Cardiac ventricle fibroblast (primary cell): ENCODE data around the gene DBET. TPM values are rescaled to one million over a fixed set of nuclear protein-coding genes. Genes with fewer than 3 reads are reported as not detected.

Experiments
- total RNA-seq: library from RNA; depleted of rRNA; stranded (reverse); fragments of >200 nt; gene quantifications from 2 replicates; pipeline ENCODE4 v1.2.3, GENCODE V29; 2015

Gene DBET
- not detected in 2 replicates for total RNA-seq

GRCh38 chr4:190064342-190064741, at the start of gene DBET:
TSS of gene DBET (plus strand) at chr4:190064502.

DNA sequence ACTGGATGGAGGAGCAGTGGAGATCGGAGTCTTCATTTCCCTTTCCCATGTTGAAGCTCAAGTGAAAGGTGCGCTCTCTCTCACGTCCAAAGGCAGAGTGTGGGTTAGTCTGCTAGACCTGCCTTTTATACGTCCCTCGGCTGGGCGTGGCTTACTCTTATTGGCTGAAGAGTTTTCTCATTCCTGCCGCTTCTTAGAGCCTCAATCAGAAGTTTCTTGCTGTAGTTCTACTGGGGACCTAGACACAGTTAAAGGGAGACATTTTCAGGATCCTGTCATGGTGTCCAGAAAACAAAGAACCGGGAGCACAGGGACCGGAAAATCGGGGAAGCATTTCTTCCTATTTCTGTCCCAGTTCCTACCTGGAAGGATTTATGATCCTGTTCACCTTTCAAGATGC, 37.1 kb upstream of the DBET start, which contains the start of gene FRG2:
Gene FRG2 (minus strand): TSS at position 101 of the 400 bp plus-strand sequence. CDS start 52 bp downstream, at position 49.

Other genes with a start within 250 kb of the DBET start
- gene FRG1, start 123.6 kb upstream of the DBET start, total RNA-seq = 39.6 and 46.7 TPM in 2 replicates
- gene FRG2, start 37.2 kb upstream of the DBET start, total RNA-seq = not detected in 2 replicates
- gene DUX4, start 109.3 kb downstream of the DBET start, total RNA-seq = not detected in 2 replicates